ENCODE results near the gene TSR3.

DNA sequence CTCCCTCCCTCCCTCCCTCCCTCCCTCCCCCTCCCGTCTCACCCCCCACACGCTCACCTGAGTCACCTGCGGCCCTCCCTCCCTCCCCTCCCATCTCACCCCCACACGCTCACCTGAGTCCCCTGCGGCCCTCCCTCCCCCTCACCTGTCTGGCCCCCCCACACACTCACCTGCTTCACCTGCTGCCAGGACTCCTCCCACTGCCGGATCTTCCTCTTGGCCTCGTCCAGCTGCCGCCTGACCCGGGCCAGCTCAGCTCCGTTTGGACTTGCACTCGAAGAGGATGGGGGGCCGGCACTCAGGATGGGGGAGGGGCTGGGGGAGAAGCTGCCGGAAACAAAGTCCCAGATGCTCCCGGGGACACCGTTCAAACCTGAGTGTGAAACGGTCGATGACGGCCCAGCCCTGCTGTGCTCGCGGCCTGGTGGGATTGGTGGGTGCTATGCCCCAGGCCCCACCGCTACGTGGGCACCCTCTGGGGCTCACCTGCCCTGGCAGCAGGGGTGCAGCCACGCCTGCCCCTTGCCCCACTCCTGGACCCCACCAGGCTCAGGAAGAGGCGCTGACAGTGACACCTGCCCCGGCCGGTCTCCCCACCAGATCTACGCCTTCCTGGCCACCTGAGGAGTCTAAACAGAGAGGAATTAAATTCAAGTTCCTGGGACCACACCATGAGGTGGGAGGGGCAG, 16.0 kb upstream of the TSR3 start:
- TF ChIP-seq, protein P1, sequence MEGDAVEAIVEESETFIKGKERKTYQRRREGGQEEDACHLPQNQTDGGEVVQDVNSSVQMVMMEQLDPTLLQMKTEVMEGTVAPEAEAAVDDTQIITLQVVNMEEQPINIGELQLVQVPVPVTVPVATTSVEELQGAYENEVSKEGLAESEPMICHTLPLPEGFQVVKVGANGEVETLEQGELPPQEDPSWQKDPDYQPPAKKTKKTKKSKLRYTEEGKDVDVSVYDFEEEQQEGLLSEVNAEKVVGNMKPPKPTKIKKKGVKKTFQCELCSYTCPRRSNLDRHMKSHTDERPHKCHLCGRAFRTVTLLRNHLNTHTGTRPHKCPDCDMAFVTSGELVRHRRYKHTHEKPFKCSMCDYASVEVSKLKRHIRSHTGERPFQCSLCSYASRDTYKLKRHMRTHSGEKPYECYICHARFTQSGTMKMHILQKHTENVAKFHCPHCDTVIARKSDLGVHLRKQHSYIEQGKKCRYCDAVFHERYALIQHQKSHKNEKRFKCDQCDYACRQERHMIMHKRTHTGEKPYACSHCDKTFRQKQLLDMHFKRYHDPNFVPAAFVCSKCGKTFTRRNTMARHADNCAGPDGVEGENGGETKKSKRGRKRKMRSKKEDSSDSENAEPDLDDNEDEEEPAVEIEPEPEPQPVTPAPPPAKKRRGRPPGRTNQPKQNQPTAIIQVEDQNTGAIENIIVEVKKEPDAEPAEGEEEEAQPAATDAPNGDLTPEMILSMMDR (IDR thresholded peaks at IDR 0.05), result no peak
- no peak for TF ChIP-seq POLR2A (IDR thresholded peaks at IDR 0.05)
